Natural killer cell (primary cell): Measurements from ENCODE around the gene C2. TPM values are rescaled to one million over a fixed set of nuclear protein-coding genes. Genes with fewer than 3 reads are reported as not detected.
"Not testable (repeated sequence)": the region's sequence is repeated elsewhere in the genome, so short reads cannot be mapped to it uniquely, and the experiment has no call there.

Experiments
- ATAC-seq, 3 donors: fragments of 150-1000 bp in 2 of 3; fragments of 200-7000 bp in 1 of 3; cut with Tn5 transposase; 1 replicate in 1 of 3; 2 replicates in 2 of 3; pipeline ENCODE4 v1.10.0; 2021; ENCODE audit warnings: mild to moderate bottlenecking in 2 of 3, moderate library complexity in 2 of 3
- DNase-seq, 2 donors: peaks; one replicate each; pipeline versions ENCODE4 v3.0.0 to v3.0.0-alpha.2; 2013 to 2021; ENCODE audit warnings: mixed read lengths in 1 of 2
- H3K27ac ChIP-seq: one replicate; pipeline ENCODE4 v1.5.1; 2013; ENCODE audit warnings: mild to moderate bottlenecking, low read length
- H3K27me3 ChIP-seq: one replicate; pipeline ENCODE4 v1.6.1; 2013; ENCODE audit warnings: low read length; ENCODE audit not compliant: control insufficient read depth, insufficient read depth
- H3K36me3 ChIP-seq: one replicate; pipeline ENCODE4 v1.6.1; 2013; ENCODE audit warnings: low read length; ENCODE audit not compliant: control insufficient read depth, insufficient read depth
- H3K4me1 ChIP-seq: one replicate; pipeline ENCODE4 v1.6.1; 2013; ENCODE audit warnings: low read length; ENCODE audit not compliant: control insufficient read depth, insufficient read depth
- H3K4me3 ChIP-seq: one replicate; pipeline ENCODE4 v1.5.1; 2013; ENCODE audit warnings: low read length
- H3K9me3 ChIP-seq: one replicate; pipeline ENCODE4 v1.6.1; 2013; ENCODE audit warnings: low read length; ENCODE audit not compliant: control insufficient read depth, insufficient read depth
- H3K27ac Mint-ChIP-seq, 2 donors: one replicate each; pipeline ENCODE4 v1.8.0; 2022; ENCODE audit warnings: mild to moderate bottlenecking in 2 of 2, mixed read lengths in 2 of 2, moderate library complexity in 1 of 2
- H3K27me3 Mint-ChIP-seq, 2 donors: one replicate each; pipeline ENCODE4 v1.8.0; 2022; ENCODE audit warnings: low read depth in 2 of 2, mixed read lengths in 2 of 2
- H3K36me3 Mint-ChIP-seq: one replicate; pipeline ENCODE4 v1.8.0; 2022; ENCODE audit warnings: mixed read lengths
- H3K4me1 Mint-ChIP-seq, 2 donors: one replicate each; pipeline ENCODE4 v1.8.0; 2022; ENCODE audit warnings: mixed read lengths in 2 of 2
- H3K4me3 Mint-ChIP-seq: one replicate; pipeline ENCODE4 v1.8.0; 2022; ENCODE audit warnings: mild to moderate bottlenecking, moderate library complexity, mixed read lengths
- H3K9me3 Mint-ChIP-seq, 2 donors: one replicate each; pipeline ENCODE4 v1.8.0; 2022; ENCODE audit warnings: mixed read lengths in 2 of 2
- CTCF ChIP-seq: fragments of 200-600 bp; IDR thresholded peaks from one replicate; pipeline ENCODE4 v1.8.0; 2022; ENCODE audit warnings: antibody characterized with exemption
- WGBS: methylation state at CpG from one replicate; pipeline ENCODE4 v1.1.7; 2013; ENCODE audit warnings: missing lambda C conversion rate; ENCODE audit not compliant: insufficient coverage; 5-methylcytosine and 5-hydroxymethylcytosine counted together
- intact Hi-C: fragments of 100-400 bp; cut with micrococcal nuclease; formaldehyde crosslinking; loops from one replicate; pipeline ENCODE4 v1.14.2; 2022
- total RNA-seq, 4 donors: library from RNA; stranded (reverse); fragments of 120-200 nt in 1 of 4; gene quantifications; one replicate each; pipeline versions ENCODE4 v1.2.3 to v1.2.4, GENCODE V29; 2013 to 2022

Gene C2
- total RNA-seq, 3 donors from 2014 or later (not counting 1 experiment from before 2014, with no cell fraction given) = 0.55 to 1.3 (median 1.0) TPM

- no peaks in the 10 kb centered on the region for H3K36me3 Mint-ChIP-seq
- ATAC-seq (no peak), DNase-seq (no peak)
- H3K27ac Mint-ChIP-seq = no peak overlapping the region
- Histone ChIP-seq H3K27me3 (no peaks in the 10 kb centered on the region), H3K36me3 (no peaks in the 10 kb centered on the region), H3K4me3 (no peak overlapping the region), H3K4me1 (no peaks in the 10 kb centered on the region), H3K9me3 (no peaks in the 10 kb centered on the region), H3K27ac (no peak overlapping the region)
- no peak overlapping the region for H3K4me3 Mint-ChIP-seq
- no peak for TF ChIP-seq CTCF
- 89% methylated on average over 1 of the region's 1 CpG for WGBS
- H3K27me3 Mint-ChIP-seq = peaks cover 4 to 9% of the 10 kb centered on the region in 2 donors
- intact Hi-C loops = no loop called here
- H3K4me1 Mint-ChIP-seq = no peaks in the 10 kb centered on the region
- no peaks in the 10 kb centered on the region for H3K9me3 Mint-ChIP-seq
Measured at GRCh38 chr6:31930962-31931361, 3.4 kb downstream of the C2 start.

- intact Hi-C loops, H3K4me1 Mint-ChIP-seq, H3K9me3 ChIP-seq, H3K4me1 ChIP-seq, DNase-seq, H3K27me3 ChIP-seq, H3K27ac Mint-ChIP-seq, H3K27me3 Mint-ChIP-seq, H3K9me3 Mint-ChIP-seq, H3K4me3 ChIP-seq, H3K36me3 ChIP-seq, H3K27ac ChIP-seq, H3K36me3 Mint-ChIP-seq, H3K4me3 Mint-ChIP-seq, ATAC-seq: not testable (repeated sequence)
- WGBS = 91% methylated on average over 21 of the region's 32 CpGs
Measured at GRCh38 chr6:31932137-31932536, 4.6 kb downstream of the C2 start.

- Histone ChIP-seq H3K27me3 (no peaks in the 10 kb centered on the region), H3K4me3 (no peak overlapping the region), H3K9me3 (no peaks in the 10 kb centered on the region), H3K27ac (no peak overlapping the region), H3K36me3 (no peaks in the 10 kb centered on the region), H3K4me1 (no peaks in the 10 kb centered on the region)
- no peak overlapping the region for H3K27ac Mint-ChIP-seq
- H3K4me3 Mint-ChIP-seq = no peak overlapping the region
- DNase-seq (no peak), ATAC-seq (no peak)
- TF ChIP-seq CTCF = no peak
- WGBS = 92% methylated on average over 18 of the region's 19 CpGs
- H3K36me3 Mint-ChIP-seq = no peaks in the 10 kb centered on the region
- no peaks in the 10 kb centered on the region for H3K4me1 Mint-ChIP-seq
- H3K9me3 Mint-ChIP-seq = no peaks in the 10 kb centered on the region
- intact Hi-C loops = no loop called here
- no peaks in the 10 kb centered on the region for H3K27me3 Mint-ChIP-seq
Measured at GRCh38 chr6:31933537-31933936, 6.0 kb downstream of the C2 start.

- DNase-seq = no peak
- Mint-ChIP-seq H3K27ac (no peak overlapping the region), H3K9me3 (no peaks in the 10 kb centered on the region), H3K4me1 (no peaks in the 10 kb centered on the region), H3K36me3 (no peaks in the 10 kb centered on the region), H3K27me3 (no peaks in the 10 kb centered on the region), H3K4me3 (no peak overlapping the region)
- WGBS = no CpG with 5 or more reads among the region's 3 CpGs
- H3K27me3 ChIP-seq = no peaks in the 10 kb centered on the region
- no peak overlapping the region for H3K27ac ChIP-seq
- H3K4me3 ChIP-seq = no peak overlapping the region
- no peaks in the 10 kb centered on the region for H3K4me1 ChIP-seq
- ATAC-seq = no peak
- intact Hi-C loops = no loop called here
- H3K9me3 ChIP-seq = no peaks in the 10 kb centered on the region
- no peaks in the 10 kb centered on the region for H3K36me3 ChIP-seq
- TF ChIP-seq CTCF = no peak
Measured at GRCh38 chr6:31935021-31935420, 7.5 kb downstream of the C2 start.
